ENCODE measurements around the gene TLR6. TPM values are rescaled to one million over a fixed set of nuclear protein-coding genes. Genes with fewer than 3 reads are reported as not detected.

TLR6 gene
- total RNA-seq, 1 experiment from 2014 or later = 0.11 TPM

GRCh38 chr4:38784141-38784540 is 72.5 kb downstream of the TLR6 start (continued):
- TF ChIP-seq, protein P1, sequence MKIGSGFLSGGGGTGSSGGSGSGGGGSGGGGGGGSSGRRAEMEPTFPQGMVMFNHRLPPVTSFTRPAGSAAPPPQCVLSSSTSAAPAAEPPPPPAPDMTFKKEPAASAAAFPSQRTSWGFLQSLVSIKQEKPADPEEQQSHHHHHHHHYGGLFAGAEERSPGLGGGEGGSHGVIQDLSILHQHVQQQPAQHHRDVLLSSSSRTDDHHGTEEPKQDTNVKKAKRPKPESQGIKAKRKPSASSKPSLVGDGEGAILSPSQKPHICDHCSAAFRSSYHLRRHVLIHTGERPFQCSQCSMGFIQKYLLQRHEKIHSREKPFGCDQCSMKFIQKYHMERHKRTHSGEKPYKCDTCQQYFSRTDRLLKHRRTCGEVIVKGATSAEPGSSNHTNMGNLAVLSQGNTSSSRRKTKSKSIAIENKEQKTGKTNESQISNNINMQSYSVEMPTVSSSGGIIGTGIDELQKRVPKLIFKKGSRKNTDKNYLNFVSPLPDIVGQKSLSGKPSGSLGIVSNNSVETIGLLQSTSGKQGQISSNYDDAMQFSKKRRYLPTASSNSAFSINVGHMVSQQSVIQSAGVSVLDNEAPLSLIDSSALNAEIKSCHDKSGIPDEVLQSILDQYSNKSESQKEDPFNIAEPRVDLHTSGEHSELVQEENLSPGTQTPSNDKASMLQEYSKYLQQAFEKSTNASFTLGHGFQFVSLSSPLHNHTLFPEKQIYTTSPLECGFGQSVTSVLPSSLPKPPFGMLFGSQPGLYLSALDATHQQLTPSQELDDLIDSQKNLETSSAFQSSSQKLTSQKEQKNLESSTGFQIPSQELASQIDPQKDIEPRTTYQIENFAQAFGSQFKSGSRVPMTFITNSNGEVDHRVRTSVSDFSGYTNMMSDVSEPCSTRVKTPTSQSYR (CRISPR knock-in tag; IDR thresholded peaks at IDR 0.05) = no peak
- no peak for TF ChIP-seq ATF6 (CRISPR knock-in tag; IDR thresholded peaks at IDR 0.05)
- TF ChIP-seq RELA (CRISPR knock-in tag; IDR thresholded peaks at IDR 0.05; ENCODE audit: borderline replicate concordance) = no peak

DNA sequence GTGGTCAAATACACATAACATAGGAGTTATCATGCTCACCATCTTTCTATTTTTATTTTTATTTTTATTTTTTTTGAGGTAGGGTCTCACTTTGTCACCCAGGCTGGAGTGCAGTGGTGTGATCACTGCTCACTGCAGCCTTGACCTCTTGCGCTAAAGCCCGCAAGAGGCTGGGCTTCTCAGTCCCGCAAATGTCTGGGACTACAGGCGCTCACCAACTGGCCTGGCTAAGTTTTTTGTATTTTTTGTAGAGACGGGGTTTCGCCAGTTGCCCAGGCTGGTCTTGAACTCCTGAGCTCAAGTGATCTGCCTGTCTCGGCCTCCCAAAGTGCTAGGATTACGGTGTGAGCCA is 73.5 kb downstream of the TLR6 start:
- H3K36me3 Mint-ChIP-seq = no peaks in the 10 kb centered on the region
- DNase-seq (ENCODE audit: low spot score) = no peak
- no peak overlapping the region for H3K4me3 Mint-ChIP-seq
- ChIA-PET POLR2A (interaction anchor here (1.0 kb wide), 1 partner anchor 24 kb away, joined by 3 read pairs; no protein-coding TSS in a partner anchor), CTCF (interaction anchor here (0.6 to 5.7 kb wide), 18 partner anchors 10 to 714 kb away, joined by 3 to 65 read pairs (median 4); no protein-coding TSS in a partner anchor)
- peaks cover 2% of the 10 kb centered on the region; the same call in 1 of the 2 replicates for H3K27me3 Mint-ChIP-seq (ENCODE audit: low read depth)
- no peak overlapping the region for H3K27ac Mint-ChIP-seq
- no peaks in the 10 kb centered on the region for H3K9me3 Mint-ChIP-seq
- H3K4me1 Mint-ChIP-seq = no peaks in the 10 kb centered on the region
- no peak for TF ChIP-seq STAT6 (CRISPR knock-in tag; conservative IDR thresholded peaks at IDR 0.05; ENCODE audit: low read depth)
- TF ChIP-seq, protein P2, sequence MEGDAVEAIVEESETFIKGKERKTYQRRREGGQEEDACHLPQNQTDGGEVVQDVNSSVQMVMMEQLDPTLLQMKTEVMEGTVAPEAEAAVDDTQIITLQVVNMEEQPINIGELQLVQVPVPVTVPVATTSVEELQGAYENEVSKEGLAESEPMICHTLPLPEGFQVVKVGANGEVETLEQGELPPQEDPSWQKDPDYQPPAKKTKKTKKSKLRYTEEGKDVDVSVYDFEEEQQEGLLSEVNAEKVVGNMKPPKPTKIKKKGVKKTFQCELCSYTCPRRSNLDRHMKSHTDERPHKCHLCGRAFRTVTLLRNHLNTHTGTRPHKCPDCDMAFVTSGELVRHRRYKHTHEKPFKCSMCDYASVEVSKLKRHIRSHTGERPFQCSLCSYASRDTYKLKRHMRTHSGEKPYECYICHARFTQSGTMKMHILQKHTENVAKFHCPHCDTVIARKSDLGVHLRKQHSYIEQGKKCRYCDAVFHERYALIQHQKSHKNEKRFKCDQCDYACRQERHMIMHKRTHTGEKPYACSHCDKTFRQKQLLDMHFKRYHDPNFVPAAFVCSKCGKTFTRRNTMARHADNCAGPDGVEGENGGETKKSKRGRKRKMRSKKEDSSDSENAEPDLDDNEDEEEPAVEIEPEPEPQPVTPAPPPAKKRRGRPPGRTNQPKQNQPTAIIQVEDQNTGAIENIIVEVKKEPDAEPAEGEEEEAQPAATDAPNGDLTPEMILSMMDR (IDR thresholded peaks at IDR 0.05) = peak; percentile 12; the same call in 1 of the 2 replicates
- peak; percentile 18; the same call in 1 of the 2 replicates for ATAC-seq

DNA sequence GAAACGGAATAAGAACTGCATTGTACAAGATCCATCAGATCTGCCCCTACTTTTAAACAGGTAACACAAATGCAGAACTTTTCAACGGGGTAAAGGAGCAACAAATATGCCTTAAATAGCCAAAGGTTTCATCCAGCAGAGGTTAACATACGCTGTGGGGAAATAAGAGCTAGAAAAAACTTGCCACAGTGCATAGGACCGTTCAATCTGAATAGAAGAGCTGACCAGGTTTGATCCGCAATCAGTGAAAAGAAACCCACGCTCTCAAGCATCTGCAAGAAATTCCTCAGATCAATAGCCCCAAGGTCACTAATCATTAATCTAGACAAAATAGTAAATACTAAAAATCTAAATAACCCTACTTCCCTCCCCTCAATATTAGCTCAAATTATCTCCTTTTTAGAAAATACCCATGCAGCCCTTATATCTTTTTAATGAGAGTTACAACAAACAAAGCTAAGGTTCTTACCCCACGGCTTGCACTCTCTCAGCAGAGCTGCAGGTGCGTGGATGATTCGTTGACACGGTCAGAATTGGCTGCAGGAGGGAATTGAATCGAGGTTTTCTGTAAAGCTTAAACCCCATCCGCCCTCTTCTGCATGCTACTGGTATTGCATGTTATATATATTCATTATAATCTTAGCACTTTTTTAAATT is 74.0 kb downstream of the TLR6 start, which contains the start of gene TLR10:
Gene TLR10, minus strand, starts transcription at position 539 of the 657 bp plus-strand sequence. CDS start 7,400 bp downstream, outside the sequence.
- ATAC-seq (peak; percentile 74), DNase-seq (ENCODE audit: low spot score) (peak; percentile 27)
- no peaks in the 10 kb centered on the region for H3K36me3 Mint-ChIP-seq
- H3K9me3 Mint-ChIP-seq = no peaks in the 10 kb centered on the region
- CTCF ChIA-PET = interaction anchor here (0.5 to 5.7 kb wide), 25 partner anchors 8 to 1117 kb away, joined by 3 to 65 read pairs (median 4); no protein-coding TSS in a partner anchor
- H3K4me3 Mint-ChIP-seq = no peak within 1 kb of the TSS
- TF ChIP-seq, protein P2 (IDR thresholded peaks at IDR 0.05) = peak; percentile 58
- TF ChIP-seq E2F1 (CRISPR knock-in tag; IDR thresholded peaks at IDR 0.05) = no peak
- no peak within 1 kb of the TSS for H3K27ac Mint-ChIP-seq
- peaks cover 2% of the 10 kb centered on the region; the same call in 1 of the 2 replicates for H3K27me3 Mint-ChIP-seq (ENCODE audit: low read depth)
- POLR2A ChIA-PET = interaction anchor here (1.0 kb wide), 1 partner anchor 23 kb away, joined by 3 read pairs; no protein-coding TSS in a partner anchor
- H3K4me1 Mint-ChIP-seq = no peaks in the 10 kb centered on the region
